COLO829 (cell line): Measurements from ENCODE around the gene TTC21A.
"Not testable (repeated sequence)": the region's sequence is repeated elsewhere in the genome, so short reads cannot be mapped to it uniquely, and the experiment has no call there.

Experiments used
- DNase-seq: peaks from one replicate; pipeline ENCODE4 v3.0.0; 2012; ENCODE audit warnings: low spot score

Gene TTC21A

GRCh38 chr3:39107388-39108199, at the start of gene TTC21A, which contains the start of gene GORASP1:
TSS of gene TTC21A (plus strand) at chr3:39107680. CDS start at chr3:39107838, 158 bp downstream.
TSS of gene GORASP1 (minus strand) at chr3:39107627. CDS start at chr3:39107541, 86 bp downstream.
- DNase-seq: peak; percentile 95

GRCh38 chr3:39061228-39061627, 46.3 kb upstream of the TTC21A start:
- not testable (repeated sequence) for DNase-seq

GRCh38 chr3:39062180-39062579, 45.3 kb upstream of the TTC21A start:
- DNase-seq: no peak

GRCh38 chr3:39063143-39063542, 44.3 kb upstream of the TTC21A start:
- DNase-seq: no peak

DNA sequence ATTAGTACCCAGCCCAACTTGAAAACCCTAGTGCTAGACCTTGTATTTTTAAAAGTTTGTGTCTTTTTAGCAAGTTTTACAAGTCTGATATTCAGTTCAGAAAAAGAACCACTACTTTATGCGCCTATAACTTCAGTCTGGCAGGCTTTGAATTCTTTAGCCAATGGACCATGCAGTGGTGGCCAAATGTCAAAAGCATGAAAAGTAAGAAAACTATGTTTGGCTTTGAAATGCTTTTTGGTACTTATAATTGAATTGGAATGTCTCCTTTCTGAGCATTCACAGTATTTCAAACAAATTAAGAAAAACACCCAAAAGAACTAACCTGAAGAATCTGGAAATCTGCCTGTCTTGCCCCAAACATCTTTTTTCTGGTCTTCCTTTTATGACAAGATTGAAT, 42.8 kb upstream of the TTC21A start:
- no peak for DNase-seq

DNA sequence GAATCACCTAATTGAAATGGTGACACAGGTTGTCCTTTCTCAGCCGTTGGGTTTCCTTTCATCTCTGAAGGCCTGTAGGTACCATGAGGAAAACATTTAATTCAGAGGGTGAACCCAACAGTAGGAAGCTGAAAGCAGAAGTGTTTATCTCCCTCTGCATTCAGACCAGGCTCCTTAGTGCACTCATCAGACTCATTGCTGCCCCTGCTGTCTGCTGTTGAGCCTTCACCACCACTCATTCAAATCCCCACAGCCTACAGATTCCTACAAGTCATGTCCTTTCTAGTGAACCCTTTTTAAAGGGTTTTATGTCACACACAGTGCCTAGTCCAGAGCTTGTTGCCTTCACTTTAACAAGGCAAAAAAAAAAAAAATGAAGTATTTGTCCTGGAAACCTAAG, 42.3 kb upstream of the TTC21A start:
- peak; percentile 24 for DNase-seq

DNA sequence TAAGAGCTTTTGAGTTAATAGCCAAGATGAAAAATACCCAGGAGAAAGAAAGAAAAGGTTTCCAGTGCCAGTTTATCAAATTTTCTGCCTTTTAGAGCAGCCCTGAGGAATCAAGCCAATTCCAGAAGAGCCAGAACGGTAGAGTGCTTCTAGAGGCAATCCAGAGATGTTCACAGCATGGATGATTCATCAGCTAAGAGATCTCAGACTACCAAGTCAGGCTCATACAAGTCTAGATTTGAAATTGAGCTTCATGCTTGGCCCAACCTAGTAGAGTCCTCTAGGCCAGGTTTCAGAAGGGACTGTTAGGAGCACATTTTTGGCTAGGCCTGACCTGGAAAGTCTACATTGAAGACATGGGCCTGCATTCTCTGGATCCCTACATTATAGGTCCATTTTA, 40.2 kb upstream of the TTC21A start:
- no peak for DNase-seq

- DNase-seq: peak; percentile 72
Observed at GRCh38 chr3:39068556-39068955, 38.9 kb upstream of the TTC21A start.

- DNase-seq: no peak
Observed at GRCh38 chr3:39075910-39076309, 31.6 kb upstream of the TTC21A start.

GRCh38 chr3:39079530-39079929, 27.9 kb upstream of the TTC21A start:
- no peak for DNase-seq

DNA sequence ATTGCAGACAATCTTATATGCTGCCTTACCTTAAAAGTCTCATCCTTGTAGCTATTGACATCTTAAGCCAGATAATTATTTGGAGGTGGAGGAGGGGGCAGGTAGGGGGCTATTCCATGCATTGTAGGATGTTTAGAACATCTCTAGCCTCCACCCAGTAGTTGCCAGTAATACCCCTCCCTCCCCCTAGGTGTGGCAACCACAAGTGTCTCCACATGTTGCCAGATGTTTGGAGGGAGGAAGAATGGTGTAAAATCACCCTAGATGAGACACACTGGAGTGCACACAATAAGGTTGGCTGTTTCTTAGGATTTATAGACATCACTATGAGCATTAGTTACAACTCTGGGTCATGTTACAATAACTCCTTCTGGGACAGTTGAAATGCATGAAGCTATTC, 27.5 kb upstream of the TTC21A start:
- no peak for DNase-seq

GRCh38 chr3:39082666-39083313, 24.7 kb upstream of the TTC21A start:
- DNase-seq: no peak

- DNase-seq: no peak
Observed at GRCh38 chr3:39086144-39086543, 21.3 kb upstream of the TTC21A start.

GRCh38 chr3:39088456-39088855, 19.0 kb upstream of the TTC21A start:
- DNase-seq: no peak

DNA sequence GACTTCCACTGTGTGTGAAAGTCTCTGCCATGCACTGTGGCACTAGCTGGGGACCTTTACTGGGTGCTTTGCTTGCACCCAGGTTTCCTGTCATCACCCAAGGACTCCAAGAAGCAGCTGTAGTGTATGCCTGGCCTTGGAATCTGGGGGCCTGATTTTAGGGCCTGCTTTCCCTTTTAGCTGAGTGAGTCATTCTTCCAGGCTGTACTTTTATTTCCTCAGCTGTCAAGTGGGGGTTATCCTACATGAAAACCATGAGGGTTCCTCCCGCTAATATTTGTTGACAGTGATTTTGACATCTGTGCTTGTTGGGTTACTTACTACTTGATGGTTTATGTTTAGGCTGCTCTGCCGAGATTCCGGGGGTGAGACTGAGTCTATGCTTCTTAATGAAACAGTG, 18.6 kb upstream of the TTC21A start:
- no peak for DNase-seq

GRCh38 chr3:39090922-39091321, 16.6 kb upstream of the TTC21A start:
- no peak for DNase-seq

DNA sequence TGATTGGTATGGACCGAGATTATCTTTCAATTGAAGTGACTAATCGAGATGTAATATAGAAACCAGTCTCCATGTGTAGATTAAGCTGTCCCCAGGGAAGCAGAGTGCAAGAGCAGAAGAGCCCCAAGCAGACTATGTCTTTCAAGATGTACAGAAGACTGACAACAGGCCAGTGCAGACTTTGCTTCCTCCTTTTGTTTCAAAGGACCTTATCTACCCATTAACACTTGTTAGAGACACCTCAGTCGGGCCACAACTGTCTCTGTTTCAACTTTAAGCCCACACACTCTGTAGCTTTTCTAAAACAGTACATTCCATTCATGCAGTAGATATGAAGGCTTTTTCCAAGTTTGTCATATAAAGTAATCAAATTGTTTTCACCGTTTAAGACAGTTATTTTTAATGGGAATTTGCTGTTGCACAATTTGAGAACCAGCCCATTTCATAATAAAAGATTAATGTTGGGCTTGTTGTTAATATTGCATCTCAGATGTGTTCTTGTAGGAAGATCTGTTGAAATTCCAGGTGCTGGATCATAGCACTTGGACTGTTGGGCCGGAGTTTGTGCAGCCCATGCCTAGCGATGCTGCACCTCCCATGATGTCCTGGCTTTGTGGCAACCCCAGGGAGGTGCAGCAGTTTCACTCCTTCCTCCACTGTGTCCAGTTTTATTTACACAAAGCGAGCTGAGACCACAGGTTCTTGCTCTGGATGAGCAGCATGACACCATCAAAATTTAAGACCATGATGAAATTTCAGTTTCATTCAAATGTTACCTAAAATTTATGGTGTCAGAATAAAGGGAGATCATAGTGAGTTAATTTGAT, 12.4 kb upstream of the TTC21A start:
- DNase-seq: no peak

DNA sequence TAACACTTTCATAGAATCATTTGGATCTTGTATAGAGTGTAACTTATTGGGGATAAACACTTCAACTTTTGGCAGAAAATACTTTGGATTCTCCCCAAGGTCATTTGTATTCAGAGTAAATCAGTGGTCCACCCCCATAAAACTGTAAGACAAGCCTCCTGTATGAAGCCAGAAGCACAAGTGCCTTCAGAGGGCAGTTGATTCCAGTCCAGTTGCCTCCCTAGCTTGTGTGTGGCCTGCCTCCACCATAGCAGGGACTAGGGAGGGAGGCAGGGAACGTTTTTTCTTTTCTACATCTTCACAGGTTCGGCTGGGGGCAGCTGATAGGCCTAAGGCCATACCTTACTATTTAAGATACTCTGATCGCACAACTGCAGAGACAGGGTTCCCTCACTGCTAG, 11.7 kb upstream of the TTC21A start:
- DNase-seq: no peak

DNA sequence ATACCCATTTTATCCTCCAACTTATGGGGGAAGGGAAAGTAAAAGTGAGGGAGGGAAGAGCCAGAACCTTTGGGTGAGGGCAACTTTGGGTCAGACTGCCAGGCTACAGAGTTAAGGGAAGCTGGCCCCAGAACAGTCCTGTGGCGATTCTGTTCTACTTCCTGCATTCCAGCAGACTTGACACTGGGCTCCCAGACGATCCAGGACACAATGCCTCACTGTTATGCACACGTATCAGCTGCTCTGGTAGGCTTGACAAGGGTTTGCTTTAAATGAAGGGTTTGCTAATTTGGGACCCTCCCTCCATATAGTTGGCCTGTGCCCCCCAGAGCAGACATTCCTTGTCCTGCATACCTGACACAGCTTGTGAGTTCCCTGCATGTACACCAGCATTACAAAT, 10.7 kb upstream of the TTC21A start:
- DNase-seq: peak; percentile 94

DNA sequence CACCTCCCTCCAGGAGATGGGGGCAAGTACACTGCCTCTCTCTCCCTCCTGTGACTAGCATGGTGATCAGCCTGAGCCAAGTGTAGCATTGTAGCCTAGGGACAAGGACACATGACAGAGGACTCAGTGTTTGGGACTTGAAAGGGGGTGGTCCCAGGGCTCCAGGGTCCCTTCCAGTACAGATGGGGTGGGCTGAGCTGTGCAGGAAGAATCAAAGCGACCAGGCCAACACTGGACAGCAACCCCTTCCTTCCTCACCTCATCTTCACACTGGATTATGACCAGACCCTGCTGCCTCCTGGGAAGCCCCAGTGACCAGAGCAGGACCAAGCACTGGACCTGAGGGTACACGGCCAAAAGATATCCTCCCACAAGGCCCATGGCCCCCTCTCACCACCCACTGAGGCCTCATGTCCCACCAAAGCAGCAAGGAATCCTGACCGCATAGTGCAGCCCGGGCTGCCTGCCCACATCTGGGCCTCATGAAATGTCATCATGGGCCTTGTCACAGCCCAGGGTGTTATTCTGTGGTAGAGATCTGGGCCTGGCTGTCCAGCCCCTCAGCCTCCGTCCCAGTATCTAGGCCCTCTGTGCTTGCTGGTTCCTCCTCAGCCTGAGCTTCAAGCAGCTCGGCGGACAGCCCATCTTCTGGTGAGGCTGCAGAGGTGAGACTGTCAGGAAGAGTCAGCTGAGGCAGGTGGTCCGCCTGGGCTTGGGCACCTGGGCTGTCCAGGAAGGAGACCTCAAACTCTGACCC, 9.6 kb upstream of the TTC21A start:
- DNase-seq: no peak

GRCh38 chr3:39098473-39099000, 8.9 kb upstream of the TTC21A start:
- no peak for DNase-seq

DNA sequence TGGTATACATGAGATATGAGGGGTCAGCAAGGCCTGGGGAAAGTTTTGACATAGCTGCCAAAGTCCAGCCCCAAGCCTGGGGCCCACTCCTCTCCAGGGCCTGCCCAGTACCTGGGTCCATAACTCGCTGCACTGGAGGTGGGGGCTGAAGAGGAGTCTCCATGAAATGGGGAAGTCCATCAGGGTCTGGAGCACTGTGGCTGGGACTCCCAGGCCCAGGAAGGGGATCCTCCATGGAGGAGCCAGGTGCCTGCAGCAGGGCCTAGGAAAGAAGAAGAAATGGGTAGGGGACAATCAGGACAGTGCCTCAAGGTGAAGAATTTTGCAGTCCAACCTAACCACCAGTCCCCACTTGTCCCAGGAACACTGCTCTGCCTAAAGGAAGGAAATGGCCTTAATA, 8.2 kb upstream of the TTC21A start:
- no peak for DNase-seq
